HepG2 (cell line): ENCODE results near the gene DTNB. TPM values are rescaled to one million over a fixed set of nuclear protein-coding genes. Genes with fewer than 3 reads are reported as not detected.

Experiments used
- CREM ChIP-seq, 2 experiments: sonication (generic) in 1 of 2; formaldehyde crosslinking in 1 of 2; IDR thresholded peaks; 2 replicates each; pipeline versions ENCODE4 v1.4.0 to v1.6.1; 2016 to 2020; ENCODE audit warnings: antibody characterized with exemption in 1 of 2, mild to moderate bottlenecking in 1 of 2, missing genetic modification reagents in 1 of 2
- DPF2 ChIP-seq: sonication (generic); formaldehyde crosslinking; IDR thresholded peaks from 2 replicates; pipeline ENCODE4 v1.4.0; 2020; ENCODE audit warnings: mild to moderate bottlenecking, low read depth, missing genetic modification reagents, borderline replicate concordance
- FOXA3 ChIP-seq: IDR thresholded peaks from 2 replicates; pipeline ENCODE4 v1.6.1; 2016; ENCODE audit warnings: missing genetic modification reagents, missing compliant biosample characterization
- HCFC1 ChIP-seq: fragments of 150-350 bp; IDR thresholded peaks from 2 replicates; pipeline ENCODE4 v1.6.1; 2014; ENCODE audit warnings: low read depth, low read length
- HDAC1 ChIP-seq: sonication (generic); formaldehyde crosslinking; IDR thresholded peaks from 2 replicates; pipeline ENCODE4 v1.5.1; 2020; ENCODE audit warnings: mild to moderate bottlenecking, missing genetic modification reagents
- IKZF1 ChIP-seq: fragments of 450-650 bp; IDR thresholded peaks from 2 replicates; pipeline ENCODE4 v1.7.1; 2016
- IRX3 ChIP-seq: sonication (generic); formaldehyde crosslinking; IDR thresholded peaks from 2 replicates; pipeline ENCODE4 v1.8.1; 2023; ENCODE audit warnings: mild to moderate bottlenecking, low read depth, missing genetic modification reagents, borderline replicate concordance
- MBNL3 ChIP-seq: fragments of 250-450 bp; sonication (Bioruptor Pico); conservative IDR thresholded peaks from 2 replicates; pipeline ENCODE4 v1.8.0; 2022; ENCODE audit warnings: mild to moderate bottlenecking, inconsistent platforms
- MED8 ChIP-seq: sonication (generic); formaldehyde crosslinking; IDR thresholded peaks from 2 replicates; pipeline ENCODE4 v1.8.1; 2023; ENCODE audit warnings: mild to moderate bottlenecking, missing genetic modification reagents; ENCODE audit not compliant: insufficient replicate concordance
- NFE2 ChIP-seq: sonication (generic); formaldehyde crosslinking; IDR thresholded peaks from 2 replicates; pipeline ENCODE4 v1.4.0; 2020; ENCODE audit warnings: missing genetic modification reagents
- NONO ChIP-seq, 2 experiments: fragments of 450-650 bp in 1 of 2; sonication (generic) in 1 of 2; formaldehyde crosslinking in 1 of 2; IDR thresholded peaks in 1 of 2; conservative IDR thresholded peaks in 1 of 2; 2 replicates each; pipeline versions ENCODE4 v1.6.1 to v1.8.0; 2017 to 2022; ENCODE audit warnings: mild to moderate bottlenecking in 1 of 2, missing genetic modification reagents in 1 of 2, moderate library complexity in 1 of 2
- PTBP1 ChIP-seq: fragments of 200-400 bp; formaldehyde crosslinking; IDR thresholded peaks from 2 replicates; pipeline ENCODE4 v1.6.1; 2018; ENCODE audit warnings: low read length, low read depth; ENCODE audit not compliant: poor library complexity, severe bottlenecking
- REXO4 ChIP-seq: sonication (generic); formaldehyde crosslinking; IDR thresholded peaks from 2 replicates; pipeline ENCODE4 v1.8.0; 2022; ENCODE audit warnings: missing genetic modification reagents, mild to moderate bottlenecking, borderline replicate concordance
- SMARCC2 ChIP-seq: fragments of 450-650 bp; IDR thresholded peaks from 2 replicates; pipeline ENCODE4 v1.6.1; 2017; ENCODE audit warnings: antibody characterized with exemption, mild to moderate bottlenecking
- TAF15 ChIP-seq: fragments of 200-400 bp; formaldehyde crosslinking; IDR thresholded peaks from one replicate; pipeline ENCODE4 v1.6.1; 2018; ENCODE audit warnings: mild to moderate bottlenecking, low read depth, low read length; ENCODE audit not compliant: poor library complexity, severe bottlenecking
- TBX2 ChIP-seq: sonication (generic); formaldehyde crosslinking; IDR thresholded peaks from 2 replicates; pipeline ENCODE4 v1.5.0; 2020; ENCODE audit warnings: missing genetic modification reagents, mild to moderate bottlenecking, borderline replicate concordance
- THAP11 ChIP-seq: IDR thresholded peaks from 2 replicates; pipeline ENCODE4 v1.6.1; 2016; ENCODE audit warnings: missing biosample characterization, missing genetic modification reagents
- ZFP1 ChIP-seq: IDR thresholded peaks from 2 replicates; pipeline ENCODE4 v1.6.1; 2016
- ZMAT3 ChIP-seq: sonication (generic); formaldehyde crosslinking; conservative IDR thresholded peaks from 2 replicates; pipeline ENCODE4 v1.7.0; 2021; ENCODE audit warnings: missing genetic modification reagents
- ZNF280D ChIP-seq: sonication (generic); formaldehyde crosslinking; IDR thresholded peaks from 2 replicates; pipeline ENCODE4 v1.5.1; 2020; ENCODE audit warnings: mild to moderate bottlenecking, missing genetic modification reagents
- ZNF547 ChIP-seq: sonication (generic); formaldehyde crosslinking; IDR thresholded peaks from 2 replicates; pipeline ENCODE4 v1.5.1; 2020; ENCODE audit warnings: mild to moderate bottlenecking, missing genetic modification reagents
- ZNF563 ChIP-seq: sonication (generic); formaldehyde crosslinking; IDR thresholded peaks from 2 replicates; pipeline ENCODE4 v1.8.0; 2022; ENCODE audit warnings: mild to moderate bottlenecking, moderate library complexity, missing genetic modification reagents
- ZNF574 ChIP-seq: sonication (generic); formaldehyde crosslinking; IDR thresholded peaks from 2 replicates; pipeline ENCODE4 v1.4.0; 2020; ENCODE audit warnings: missing genetic modification reagents
- ZNF709 ChIP-seq: sonication (generic); formaldehyde crosslinking; IDR thresholded peaks from 2 replicates; pipeline ENCODE4 v1.5.0; 2020; ENCODE audit warnings: mild to moderate bottlenecking, missing genetic modification reagents
- polyA plus RNA-seq, 8 experiments: library from polyadenylated mRNA; depleted of rRNA in 3 of 8; stranded (reverse) in 7 of 8; unstranded in 1 of 8; fragments of >200 nt; fragmentation: Illumina TruSeq in 4 of 8; extraction: Trizol in 4 of 8; gene quantifications; 2 replicates each; pipeline versions ENCODE4 v1.2.1 to v1.2.3, GENCODE V29; 2011 to 2016; ENCODE audit warnings: low read depth in 4 of 8, missing spikeins in 1 of 8, mixed read lengths in 1 of 8; ENCODE audit not compliant: insufficient read depth in 1 of 8
- total RNA-seq, 5 experiments: library from RNA; depleted of rRNA; stranded (reverse); fragments of >200 nt; fragmentation: Illumina TruSeq; extraction: Trizol; gene quantifications; 2 replicates each; pipeline ENCODE4 v1.2.3, GENCODE V29; 2016; ENCODE audit warnings: low read depth in 1 of 5

DTNB gene
- total and polyA plus RNA-seq, 2 of the 13 experiments (the other 11 are each of a cell fraction or from before 2014, with no cell fraction given), result 14.4 to 23.9 TPM

- TF ChIP-seq NONO (IDR thresholded peaks at IDR 0.05), result no peak
- peak; percentile 97 for TF ChIP-seq NONO (CRISPR knock-in tag; conservative IDR thresholded peaks at IDR 0.05)
- TF ChIP-seq MED8 (CRISPR knock-in tag), result peak; percentile 51
- TF ChIP-seq ZFP1 (CRISPR knock-in tag), result 0 out of 2 replicates have a peak, but pooled peaks have one; percentile 78
- TF ChIP-seq FOXA3 (CRISPR knock-in tag), result peak; percentile 63
- TF ChIP-seq THAP11 (CRISPR knock-in tag), result peak; percentile 73
- TF ChIP-seq ZNF547 (CRISPR knock-in tag), result peak; percentile 80; the same call in 1 of the 2 replicates
- no peak for TF ChIP-seq IKZF1
- peak; percentile 85 for TF ChIP-seq ZNF574 (CRISPR knock-in tag)
- peak; percentile 98 for TF ChIP-seq TAF15
- TF ChIP-seq REXO4, result 0 out of 2 replicates have a peak, but pooled peaks have one; percentile 17
- peak; percentile 79; the same call in 1 of the 2 replicates for TF ChIP-seq IRX3 (CRISPR knock-in tag)
- TF ChIP-seq TBX2 (CRISPR knock-in tag), result peak; percentile 85
- TF ChIP-seq PTBP1, result peak; percentile 31
- peak; percentile 35; the same call in 1 of the 2 replicates for TF ChIP-seq DPF2
- 0 out of 2 replicates have a peak, but pooled peaks have one; percentile 16 for TF ChIP-seq MBNL3 (CRISPR knock-in tag)
- peak; percentile 87; the same call in 1 of the 2 replicates for TF ChIP-seq ZMAT3
- TF ChIP-seq NFE2 (CRISPR knock-in tag), result peak; percentile 7; the same call in 1 of the 2 replicates
- peak; percentile 81; the same call in 1 of the 2 replicates for TF ChIP-seq ZNF563 (CRISPR knock-in tag)
- 0 out of 2 replicates have a peak, but pooled peaks have one; percentile 44 for TF ChIP-seq ZNF280D (CRISPR knock-in tag)
- TF ChIP-seq SMARCC2, result no peak
- TF ChIP-seq HCFC1, result peak; percentile 13; the same call in 1 of the 2 replicates
- TF ChIP-seq CREM (IDR thresholded peaks at IDR 0.05), result no peak
- TF ChIP-seq CREM (CRISPR knock-in tag; IDR thresholded peaks at IDR 0.05), result no peak; the same call in 1 of the 2 replicates
- peak; percentile 85 for TF ChIP-seq ZNF709 (CRISPR knock-in tag)
- TF ChIP-seq HDAC1, result peak; percentile 96
Measured at GRCh38 chr2:25342372-25343186, 330.8 kb downstream of the DTNB start (continued).
